K562 (cell line): ENCODE data around the gene TMEM245. TPM values are rescaled to one million over a fixed set of nuclear protein-coding genes. Genes with fewer than 3 reads are reported as not detected.
A peak's percentile ranks its signal among the peaks of the same experiment; 100 is the strongest.

Source experiments
- ARNT ChIP-seq, 2 experiments: fragments of 450-650 bp; IDR thresholded peaks; 2 replicates each; pipeline ENCODE4 v1.6.1; 2016; ENCODE audit warnings: mild to moderate bottlenecking in 1 of 2
- ELF4 ChIP-seq: fragments of 450-650 bp; formaldehyde crosslinking; IDR thresholded peaks from 2 replicates; pipeline ENCODE4 v1.4.0; 2022; ENCODE audit warnings: missing genetic modification characterization
- MAZ ChIP-seq, 2 experiments: fragments of 450-650 bp in 1 of 2; sonication (generic) in 1 of 2; formaldehyde crosslinking; IDR thresholded peaks in 1 of 2; conservative IDR thresholded peaks in 1 of 2; 2 replicates each; pipeline versions ENCODE4 v1.4.0 to v1.5.0; 2020; ENCODE audit warnings: mild to moderate bottlenecking in 1 of 2, missing genetic modification reagents in 1 of 2
- NR2F6 ChIP-seq: fragments of 450-650 bp; formaldehyde crosslinking; IDR thresholded peaks from 2 replicates; pipeline ENCODE4 v1.4.0; 2020; ENCODE audit warnings: mild to moderate bottlenecking
- PTBP1 ChIP-seq: fragments of 200-400 bp; formaldehyde crosslinking; IDR thresholded peaks from 2 replicates; pipeline ENCODE4 v1.6.1; 2017; ENCODE audit warnings: low read depth, low read length
- RCOR1 ChIP-seq, 2 experiments: IDR thresholded peaks; 2 replicates each; pipeline ENCODE4 v1.6.1; 2012; ENCODE audit warnings: low read depth in 2 of 2, low read length in 2 of 2, borderline replicate concordance in 1 of 2, improper control_type of control experiment in 1 of 2
- SP2 ChIP-seq: IDR thresholded peaks from 2 replicates; pipeline ENCODE4 v1.6.1; 2011; ENCODE audit warnings: mild to moderate bottlenecking, low read depth, low read length, moderate library complexity; ENCODE audit not compliant: poor library complexity, severe bottlenecking; ENCODE audit errors: extremely low read depth
- ZFX ChIP-seq: sonication (generic); formaldehyde crosslinking; IDR thresholded peaks from 2 replicates; pipeline ENCODE4 v1.8.0; 2022; ENCODE audit warnings: mild to moderate bottlenecking, missing genetic modification reagents, moderate library complexity
- ZNF12 ChIP-seq: sonication (generic); formaldehyde crosslinking; IDR thresholded peaks from 2 replicates; pipeline ENCODE4 v1.4.0; 2020; ENCODE audit warnings: mild to moderate bottlenecking, missing genetic modification reagents
- ZNF212 ChIP-seq: fragments of 450-650 bp; formaldehyde crosslinking; IDR thresholded peaks from 2 replicates; pipeline ENCODE4 v1.4.0; 2020; ENCODE audit warnings: mild to moderate bottlenecking
- ZNF311 ChIP-seq: fragments of 250-450 bp; sonication (Bioruptor Pico); IDR thresholded peaks from 2 replicates; pipeline ENCODE4 v1.4.0; 2020; ENCODE audit warnings: mild to moderate bottlenecking, moderate library complexity
- ZNF75A ChIP-seq: fragments of 450-650 bp; formaldehyde crosslinking; IDR thresholded peaks from 2 replicates; pipeline ENCODE4 v1.4.0; 2020; ENCODE audit warnings: mild to moderate bottlenecking
- ZNF77 ChIP-seq: fragments of 250-450 bp; sonication (Bioruptor Pico); IDR thresholded peaks from 2 replicates; pipeline ENCODE4 v1.5.0; 2020
- polyA plus RNA-seq, 8 experiments: library from polyadenylated mRNA; depleted of rRNA in 4 of 8; stranded (reverse) in 5 of 8; unstranded in 3 of 8; fragments of >200 nt; fragmentation: Nextera tagmentation in 2 of 8; fragmentation: Illumina TruSeq in 1 of 8; extraction: Ambion mirVana in 2 of 8; extraction: Trizol in 1 of 8; gene quantifications; 2 replicates each; pipeline versions ENCODE4 v1.2.1 to v1.2.3, GENCODE V29; 2011 to 2014; ENCODE audit warnings: inconsistent platforms in 1 of 8, missing spikeins in 1 of 8
- total RNA-seq, 7 experiments: library from RNA; depleted of rRNA in 6 of 7; stranded (reverse); fragments of >200 nt in 6 of 7; fragmentation: Illumina TruSeq in 2 of 7; extraction: Trizol in 2 of 7; gene quantifications; 2 replicates each; pipeline versions ENCODE4 v1.2.1 to v1.2.3, GENCODE V29; 2011 to 2021; ENCODE audit warnings: low replicate concordance in 1 of 7
- TF ChIP-seq, protein P1 (sequence below): fragments of 200-600 bp; sonication (generic); IDR thresholded peaks from one replicate; pipeline ENCODE4 v1.6.1; 2012; ENCODE audit warnings: mild to moderate bottlenecking, low read depth, low read length, inconsistent platforms
- TF ChIP-seq, protein P2 (sequence below): sonication (generic); formaldehyde crosslinking; IDR thresholded peaks from 2 replicates; pipeline ENCODE4 v1.8.0; 2022; ENCODE audit warnings: missing genetic modification reagents, mild to moderate bottlenecking, moderate library complexity, borderline replicate concordance
- TF ChIP-seq, protein P3 (sequence below): fragments of 450-650 bp; IDR thresholded peaks from 2 replicates; pipeline ENCODE4 v1.6.1; 2017; ENCODE audit warnings: mild to moderate bottlenecking, moderate library complexity

The TMEM245 gene
- total and polyA plus RNA-seq, 9 of the 15 experiments (the other 6 are each of a cell fraction or from before 2014, with no cell fraction given) = 8.5 to 43.2 (median 24.3) TPM

DNA sequence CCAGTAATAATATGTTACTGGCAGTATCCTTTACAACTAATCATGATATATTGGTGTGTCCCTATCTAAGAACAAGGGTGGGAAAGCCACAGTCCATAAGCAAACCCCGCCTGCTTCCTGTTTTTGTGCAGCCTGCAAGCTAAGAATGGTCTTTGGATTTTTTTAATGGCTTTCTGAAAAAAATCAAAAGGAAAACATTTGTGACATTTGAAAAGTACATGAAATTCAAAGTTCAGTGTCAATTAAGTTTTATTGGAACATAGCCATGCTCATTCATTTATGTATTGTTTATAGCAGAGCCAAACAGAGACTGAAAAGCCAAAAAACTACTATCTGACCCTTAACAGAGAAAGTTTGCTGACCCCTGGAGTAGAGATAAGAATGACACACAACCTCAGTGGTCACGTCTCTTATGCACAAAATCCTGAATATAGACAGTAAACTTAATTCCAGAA is 12.8 kb upstream of the TMEM245 start (continued):
- TF ChIP-seq, protein P1, sequence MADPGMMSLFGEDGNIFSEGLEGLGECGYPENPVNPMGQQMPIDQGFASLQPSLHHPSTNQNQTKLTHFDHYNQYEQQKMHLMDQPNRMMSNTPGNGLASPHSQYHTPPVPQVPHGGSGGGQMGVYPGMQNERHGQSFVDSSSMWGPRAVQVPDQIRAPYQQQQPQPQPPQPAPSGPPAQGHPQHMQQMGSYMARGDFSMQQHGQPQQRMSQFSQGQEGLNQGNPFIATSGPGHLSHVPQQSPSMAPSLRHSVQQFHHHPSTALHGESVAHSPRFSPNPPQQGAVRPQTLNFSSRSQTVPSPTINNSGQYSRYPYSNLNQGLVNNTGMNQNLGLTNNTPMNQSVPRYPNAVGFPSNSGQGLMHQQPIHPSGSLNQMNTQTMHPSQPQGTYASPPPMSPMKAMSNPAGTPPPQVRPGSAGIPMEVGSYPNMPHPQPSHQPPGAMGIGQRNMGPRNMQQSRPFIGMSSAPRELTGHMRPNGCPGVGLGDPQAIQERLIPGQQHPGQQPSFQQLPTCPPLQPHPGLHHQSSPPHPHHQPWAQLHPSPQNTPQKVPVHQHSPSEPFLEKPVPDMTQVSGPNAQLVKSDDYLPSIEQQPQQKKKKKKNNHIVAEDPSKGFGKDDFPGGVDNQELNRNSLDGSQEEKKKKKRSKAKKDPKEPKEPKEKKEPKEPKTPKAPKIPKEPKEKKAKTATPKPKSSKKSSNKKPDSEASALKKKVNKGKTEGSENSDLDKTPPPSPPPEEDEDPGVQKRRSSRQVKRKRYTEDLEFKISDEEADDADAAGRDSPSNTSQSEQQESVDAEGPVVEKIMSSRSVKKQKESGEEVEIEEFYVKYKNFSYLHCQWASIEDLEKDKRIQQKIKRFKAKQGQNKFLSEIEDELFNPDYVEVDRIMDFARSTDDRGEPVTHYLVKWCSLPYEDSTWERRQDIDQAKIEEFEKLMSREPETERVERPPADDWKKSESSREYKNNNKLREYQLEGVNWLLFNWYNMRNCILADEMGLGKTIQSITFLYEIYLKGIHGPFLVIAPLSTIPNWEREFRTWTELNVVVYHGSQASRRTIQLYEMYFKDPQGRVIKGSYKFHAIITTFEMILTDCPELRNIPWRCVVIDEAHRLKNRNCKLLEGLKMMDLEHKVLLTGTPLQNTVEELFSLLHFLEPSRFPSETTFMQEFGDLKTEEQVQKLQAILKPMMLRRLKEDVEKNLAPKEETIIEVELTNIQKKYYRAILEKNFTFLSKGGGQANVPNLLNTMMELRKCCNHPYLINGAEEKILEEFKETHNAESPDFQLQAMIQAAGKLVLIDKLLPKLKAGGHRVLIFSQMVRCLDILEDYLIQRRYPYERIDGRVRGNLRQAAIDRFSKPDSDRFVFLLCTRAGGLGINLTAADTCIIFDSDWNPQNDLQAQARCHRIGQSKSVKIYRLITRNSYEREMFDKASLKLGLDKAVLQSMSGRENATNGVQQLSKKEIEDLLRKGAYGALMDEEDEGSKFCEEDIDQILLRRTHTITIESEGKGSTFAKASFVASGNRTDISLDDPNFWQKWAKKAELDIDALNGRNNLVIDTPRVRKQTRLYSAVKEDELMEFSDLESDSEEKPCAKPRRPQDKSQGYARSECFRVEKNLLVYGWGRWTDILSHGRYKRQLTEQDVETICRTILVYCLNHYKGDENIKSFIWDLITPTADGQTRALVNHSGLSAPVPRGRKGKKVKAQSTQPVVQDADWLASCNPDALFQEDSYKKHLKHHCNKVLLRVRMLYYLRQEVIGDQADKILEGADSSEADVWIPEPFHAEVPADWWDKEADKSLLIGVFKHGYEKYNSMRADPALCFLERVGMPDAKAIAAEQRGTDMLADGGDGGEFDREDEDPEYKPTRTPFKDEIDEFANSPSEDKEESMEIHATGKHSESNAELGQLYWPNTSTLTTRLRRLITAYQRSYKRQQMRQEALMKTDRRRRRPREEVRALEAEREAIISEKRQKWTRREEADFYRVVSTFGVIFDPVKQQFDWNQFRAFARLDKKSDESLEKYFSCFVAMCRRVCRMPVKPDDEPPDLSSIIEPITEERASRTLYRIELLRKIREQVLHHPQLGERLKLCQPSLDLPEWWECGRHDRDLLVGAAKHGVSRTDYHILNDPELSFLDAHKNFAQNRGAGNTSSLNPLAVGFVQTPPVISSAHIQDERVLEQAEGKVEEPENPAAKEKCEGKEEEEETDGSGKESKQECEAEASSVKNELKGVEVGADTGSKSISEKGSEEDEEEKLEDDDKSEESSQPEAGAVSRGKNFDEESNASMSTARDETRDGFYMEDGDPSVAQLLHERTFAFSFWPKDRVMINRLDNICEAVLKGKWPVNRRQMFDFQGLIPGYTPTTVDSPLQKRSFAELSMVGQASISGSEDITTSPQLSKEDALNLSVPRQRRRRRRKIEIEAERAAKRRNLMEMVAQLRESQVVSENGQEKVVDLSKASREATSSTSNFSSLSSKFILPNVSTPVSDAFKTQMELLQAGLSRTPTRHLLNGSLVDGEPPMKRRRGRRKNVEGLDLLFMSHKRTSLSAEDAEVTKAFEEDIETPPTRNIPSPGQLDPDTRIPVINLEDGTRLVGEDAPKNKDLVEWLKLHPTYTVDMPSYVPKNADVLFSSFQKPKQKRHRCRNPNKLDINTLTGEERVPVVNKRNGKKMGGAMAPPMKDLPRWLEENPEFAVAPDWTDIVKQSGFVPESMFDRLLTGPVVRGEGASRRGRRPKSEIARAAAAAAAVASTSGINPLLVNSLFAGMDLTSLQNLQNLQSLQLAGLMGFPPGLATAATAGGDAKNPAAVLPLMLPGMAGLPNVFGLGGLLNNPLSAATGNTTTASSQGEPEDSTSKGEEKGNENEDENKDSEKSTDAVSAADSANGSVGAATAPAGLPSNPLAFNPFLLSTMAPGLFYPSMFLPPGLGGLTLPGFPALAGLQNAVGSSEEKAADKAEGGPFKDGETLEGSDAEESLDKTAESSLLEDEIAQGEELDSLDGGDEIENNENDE = no peak
- TF ChIP-seq ZNF212 (no peak), ZNF311 (CRISPR knock-in tag) (no peak), RCOR1 (IDR thresholded peaks at IDR 0.05; ENCODE audit: borderline replicate concordance in 1 of 2, low read depth in 2 of 2, low read length in 2 of 2) (peak in 1 of 2 experiments; percentile 6; a peak in 1 of 4 replicates), ELF4 (CRISPR knock-in tag) (no peak), PTBP1 (no peak), ZNF77 (CRISPR knock-in tag) (no peak), MAZ (CRISPR knock-in tag; conservative IDR thresholded peaks at IDR 0.05 in 1 of 2, IDR thresholded peaks at IDR 0.05 in 1 of 2) (0 out of 4 replicates have a peak, but pooled peaks of 1 of the 2 experiments have one; percentile 14), NR2F6 (no peak), SP2 (no peak), ZNF75A (CRISPR knock-in tag) (no peak), ZNF12 (CRISPR knock-in tag) (no peak), ZFX (CRISPR knock-in tag) (no peak), ARNT (IDR thresholded peaks at IDR 0.05) (peak in 1 of 2 experiments; percentile 85; a peak in 1 of 4 replicates)
- TF ChIP-seq, protein P2, sequence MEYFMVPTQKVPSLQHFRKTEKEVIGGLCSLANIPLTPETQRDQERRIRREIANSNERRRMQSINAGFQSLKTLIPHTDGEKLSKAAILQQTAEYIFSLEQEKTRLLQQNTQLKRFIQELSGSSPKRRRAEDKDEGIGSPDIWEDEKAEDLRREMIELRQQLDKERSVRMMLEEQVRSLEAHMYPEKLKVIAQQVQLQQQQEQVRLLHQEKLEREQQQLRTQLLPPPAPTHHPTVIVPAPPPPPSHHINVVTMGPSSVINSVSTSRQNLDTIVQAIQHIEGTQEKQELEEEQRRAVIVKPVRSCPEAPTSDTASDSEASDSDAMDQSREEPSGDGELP (CRISPR knock-in tag) = no peak
- TF ChIP-seq, protein P3, sequence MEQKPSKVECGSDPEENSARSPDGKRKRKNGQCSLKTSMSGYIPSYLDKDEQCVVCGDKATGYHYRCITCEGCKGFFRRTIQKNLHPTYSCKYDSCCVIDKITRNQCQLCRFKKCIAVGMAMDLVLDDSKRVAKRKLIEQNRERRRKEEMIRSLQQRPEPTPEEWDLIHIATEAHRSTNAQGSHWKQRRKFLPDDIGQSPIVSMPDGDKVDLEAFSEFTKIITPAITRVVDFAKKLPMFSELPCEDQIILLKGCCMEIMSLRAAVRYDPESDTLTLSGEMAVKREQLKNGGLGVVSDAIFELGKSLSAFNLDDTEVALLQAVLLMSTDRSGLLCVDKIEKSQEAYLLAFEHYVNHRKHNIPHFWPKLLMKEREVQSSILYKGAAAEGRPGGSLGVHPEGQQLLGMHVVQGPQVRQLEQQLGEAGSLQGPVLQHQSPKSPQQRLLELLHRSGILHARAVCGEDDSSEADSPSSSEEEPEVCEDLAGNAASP = no peak
